ENCODE results near the gene RGS19.

Gene RGS19

GRCh38 chr20:64098471-64099013 lies 19.2 kb upstream of the RGS19 start:
- H2BK15ac ChIP-seq (replicated peaks; ENCODE audit: low read depth), result no peak overlapping the region
- WGBS (ENCODE audit: extremely low coverage, insufficient coverage, low lambda C conversion rate), result no CpG with 5 or more reads among the region's 28 CpGs

GRCh38 chr20:64096535-64096934 lies 17.2 kb upstream of the RGS19 start:
- Histone ChIP-seq H2BK120ac (ENCODE audit: low read depth, low read length) (no peak overlapping the region), H3K27me3 (ENCODE audit: insufficient read depth, low read length, poor library complexity) (no peaks in the 10 kb centered on the region), H3K4me2 (ENCODE audit: low read length) (no peak overlapping the region), H3K36me3 (ENCODE audit: control insufficient read depth, insufficient read depth, low read length) (no peaks in the 10 kb centered on the region), H4K8ac (ENCODE audit: low read depth, low read length) (no peak overlapping the region), H3K27ac (ENCODE audit: low read depth, low read length) (no peak overlapping the region), H3K4ac (ENCODE audit: low read depth, low read length) (no peak overlapping the region), H4K5ac (ENCODE audit: low read length) (no peak overlapping the region), H3K56ac (ENCODE audit: low read length) (no peak overlapping the region), H2BK5ac (ENCODE audit: low read length) (no peak overlapping the region), H3K4me1 (ENCODE audit: control insufficient read depth, low read depth, low read length) (no peaks in the 10 kb centered on the region), H3K79me2 (ENCODE audit: control insufficient read depth, insufficient read depth, low read length) (no peaks in the 10 kb centered on the region), H3K4me3 (ENCODE audit: low read length) (no peak overlapping the region), H2BK15ac (replicated peaks; ENCODE audit: low read depth) (no peak overlapping the region), H3K9ac (ENCODE audit: low read length) (no peak overlapping the region), H3K23ac (ENCODE audit: low read length) (no peak overlapping the region), H3K18ac (ENCODE audit: low read length) (no peak overlapping the region), H2AK5ac (ENCODE audit: low read length) (no peak overlapping the region), H3K79me1 (ENCODE audit: low read length) (no peaks in the 10 kb centered on the region)
- no peak for DNase-seq
- no CpG with 5 or more reads among the region's 6 CpGs for WGBS (ENCODE audit: extremely low coverage, insufficient coverage, low lambda C conversion rate)

More at GRCh38 chr20:64098471-64099013, 19.2 kb upstream of the RGS19 start:
- H3K27ac ChIP-seq (ENCODE audit: low read depth, low read length), result no peak overlapping the region
- no peak overlapping the region for H3K23ac ChIP-seq (ENCODE audit: low read length)
- no peak overlapping the region for H2BK120ac ChIP-seq (ENCODE audit: low read depth, low read length)
- no peak overlapping the region for H3K4me2 ChIP-seq (ENCODE audit: low read length)
- no peak overlapping the region for H2AK5ac ChIP-seq (ENCODE audit: low read length)
- no peak overlapping the region for H3K4ac ChIP-seq (ENCODE audit: low read depth, low read length)
- H3K18ac ChIP-seq (ENCODE audit: low read length), result no peak overlapping the region
- no peak overlapping the region for H4K5ac ChIP-seq (ENCODE audit: low read length)
- H2BK5ac ChIP-seq (ENCODE audit: low read length), result no peak overlapping the region
- no peaks in the 10 kb centered on the region for H3K79me2 ChIP-seq (ENCODE audit: control insufficient read depth, insufficient read depth, low read length)
- no peak overlapping the region for H4K8ac ChIP-seq (ENCODE audit: low read depth, low read length)
- H3K79me1 ChIP-seq (ENCODE audit: low read length), result no peaks in the 10 kb centered on the region
- no peak overlapping the region for H3K4me3 ChIP-seq (ENCODE audit: low read length)
- H3K9ac ChIP-seq (ENCODE audit: low read length), result no peak overlapping the region
- no peak overlapping the region for H3K56ac ChIP-seq (ENCODE audit: low read length)
- H3K4me1 ChIP-seq (ENCODE audit: control insufficient read depth, low read depth, low read length), result no peaks in the 10 kb centered on the region
- no peaks in the 10 kb centered on the region for H3K27me3 ChIP-seq (ENCODE audit: insufficient read depth, low read length, poor library complexity)
- DNase-seq, result no peak
- no peaks in the 10 kb centered on the region for H3K36me3 ChIP-seq (ENCODE audit: control insufficient read depth, insufficient read depth, low read length)

DNA sequence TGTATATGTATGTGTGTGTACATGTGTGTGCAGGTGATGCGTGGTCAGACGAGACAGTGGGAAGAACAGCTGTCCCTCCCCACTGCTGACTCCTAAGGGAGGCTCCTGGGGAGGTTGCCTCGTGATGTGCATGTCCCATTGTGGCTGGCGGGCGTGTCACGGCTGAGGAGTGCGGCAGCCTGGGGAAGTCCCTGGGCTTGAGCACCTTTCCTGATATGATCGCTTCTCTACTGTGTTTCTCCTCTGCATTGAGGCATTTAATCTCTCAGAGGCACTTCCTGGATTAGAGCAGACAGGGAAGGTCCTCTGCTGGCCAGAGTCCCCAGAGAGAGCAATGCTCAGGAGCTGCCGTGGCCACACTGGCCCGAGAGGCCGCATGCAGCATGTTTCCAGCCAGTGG lies 16.6 kb upstream of the RGS19 start:
- H3K4ac ChIP-seq (ENCODE audit: low read depth, low read length), result no peak overlapping the region
- DNase-seq, result no peak
- no peaks in the 10 kb centered on the region for H3K27me3 ChIP-seq (ENCODE audit: insufficient read depth, low read length, poor library complexity)
- H3K79me1 ChIP-seq (ENCODE audit: low read length), result no peaks in the 10 kb centered on the region
- H3K79me2 ChIP-seq (ENCODE audit: control insufficient read depth, insufficient read depth, low read length), result no peaks in the 10 kb centered on the region
- no peak overlapping the region for H3K56ac ChIP-seq (ENCODE audit: low read length)
- no peak overlapping the region for H3K4me2 ChIP-seq (ENCODE audit: low read length)
- H3K27ac ChIP-seq (ENCODE audit: low read depth, low read length), result no peak overlapping the region
- H3K23ac ChIP-seq (ENCODE audit: low read length), result no peak overlapping the region
- H3K9ac ChIP-seq (ENCODE audit: low read length), result no peak overlapping the region
- no peak overlapping the region for H2BK5ac ChIP-seq (ENCODE audit: low read length)
- no peak overlapping the region for H2AK5ac ChIP-seq (ENCODE audit: low read length)
- H3K4me3 ChIP-seq (ENCODE audit: low read length), result no peak overlapping the region
- no peaks in the 10 kb centered on the region for H3K4me1 ChIP-seq (ENCODE audit: control insufficient read depth, low read depth, low read length)
- no peak overlapping the region for H2BK120ac ChIP-seq (ENCODE audit: low read depth, low read length)
- no peak overlapping the region for H4K8ac ChIP-seq (ENCODE audit: low read depth, low read length)
- H3K36me3 ChIP-seq (ENCODE audit: control insufficient read depth, insufficient read depth, low read length), result no peaks in the 10 kb centered on the region
- no peak overlapping the region for H2BK15ac ChIP-seq (replicated peaks; ENCODE audit: low read depth)
- no peak overlapping the region for H3K18ac ChIP-seq (ENCODE audit: low read length)
- WGBS (ENCODE audit: extremely low coverage, insufficient coverage, low lambda C conversion rate), result no CpG with 5 or more reads among the region's 11 CpGs
- no peak overlapping the region for H4K5ac ChIP-seq (ENCODE audit: low read length)

DNA sequence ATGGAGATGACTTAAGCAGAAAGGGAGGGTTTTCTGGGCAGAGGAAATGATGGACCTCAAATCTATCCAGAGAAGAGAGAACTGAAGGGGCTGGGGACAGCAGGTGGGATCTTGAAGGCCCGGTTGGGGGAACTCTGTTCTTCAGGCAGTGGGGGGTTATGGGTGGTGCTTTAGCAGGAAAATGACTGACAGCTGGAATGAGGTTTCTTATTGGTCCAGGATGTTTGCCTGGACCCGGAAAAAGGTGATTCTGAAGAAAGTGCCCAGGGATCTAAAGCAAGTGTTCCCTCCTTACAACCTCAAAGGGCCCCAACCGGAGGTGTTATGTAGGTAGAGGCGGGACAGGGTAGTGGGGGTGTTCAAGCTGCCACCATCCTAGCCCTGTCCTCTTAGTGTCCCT lies 16.1 kb upstream of the RGS19 start:
- H3K27ac ChIP-seq (ENCODE audit: low read depth, low read length), result no peak overlapping the region
- no CpG with 5 or more reads among the region's 4 CpGs for WGBS (ENCODE audit: extremely low coverage, insufficient coverage, low lambda C conversion rate)

DNA sequence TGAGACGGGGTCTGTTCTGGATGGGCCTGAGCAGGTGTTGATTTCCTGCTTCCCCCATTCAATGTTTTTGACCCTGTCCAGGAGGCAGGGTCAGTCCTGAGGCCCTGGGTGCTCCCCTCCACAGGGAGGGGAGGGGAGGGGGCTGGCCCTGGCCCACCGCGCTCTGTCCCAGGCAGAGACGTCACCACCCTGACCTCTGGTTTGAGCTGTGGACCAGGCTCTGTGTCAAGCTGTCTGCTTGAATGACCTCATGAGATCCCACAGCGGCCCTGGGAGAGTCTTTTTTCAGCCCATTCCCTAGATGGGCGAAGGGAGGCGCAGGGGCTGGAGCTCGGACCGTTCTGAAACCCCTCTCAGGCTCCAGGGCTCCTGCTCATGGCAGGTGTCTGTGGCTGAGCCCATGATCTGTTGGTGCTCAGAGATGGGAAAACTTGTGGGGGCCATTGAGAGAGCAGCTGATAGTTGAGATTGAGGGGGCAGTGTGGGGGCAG lies 13.7 kb upstream of the RGS19 start:
- WGBS (ENCODE audit: extremely low coverage, insufficient coverage, low lambda C conversion rate), result no CpG with 5 or more reads among the region's 9 CpGs
- H3K27ac ChIP-seq (ENCODE audit: low read depth, low read length), result no peak overlapping the region

More for the DNA sequence above, 16.1 kb upstream of the RGS19 start:
- no peaks in the 10 kb centered on the region for H3K4me1 ChIP-seq (ENCODE audit: control insufficient read depth, low read depth, low read length)
- H4K5ac ChIP-seq (ENCODE audit: low read length), result no peak overlapping the region
- H2BK120ac ChIP-seq (ENCODE audit: low read depth, low read length), result no peak overlapping the region
- no peak overlapping the region for H3K4me2 ChIP-seq (ENCODE audit: low read length)
- H3K56ac ChIP-seq (ENCODE audit: low read length), result no peak overlapping the region
- H4K8ac ChIP-seq (ENCODE audit: low read depth, low read length), result no peak overlapping the region
- DNase-seq, result no peak
- no peak overlapping the region for H2BK15ac ChIP-seq (replicated peaks; ENCODE audit: low read depth)
- no peak overlapping the region for H3K4ac ChIP-seq (ENCODE audit: low read depth, low read length)
- H2AK5ac ChIP-seq (ENCODE audit: low read length), result no peak overlapping the region
- H3K27me3 ChIP-seq (ENCODE audit: insufficient read depth, low read length, poor library complexity), result no peaks in the 10 kb centered on the region
- no peak overlapping the region for H2BK5ac ChIP-seq (ENCODE audit: low read length)
- H3K23ac ChIP-seq (ENCODE audit: low read length), result no peak overlapping the region
- H3K18ac ChIP-seq (ENCODE audit: low read length), result no peak overlapping the region
- no peaks in the 10 kb centered on the region for H3K36me3 ChIP-seq (ENCODE audit: control insufficient read depth, insufficient read depth, low read length)
- H3K9ac ChIP-seq (ENCODE audit: low read length), result no peak overlapping the region
- H3K79me2 ChIP-seq (ENCODE audit: control insufficient read depth, insufficient read depth, low read length), result no peaks in the 10 kb centered on the region
- H3K4me3 ChIP-seq (ENCODE audit: low read length), result no peak overlapping the region
- H3K79me1 ChIP-seq (ENCODE audit: low read length), result no peaks in the 10 kb centered on the region

More for the DNA sequence above, 13.7 kb upstream of the RGS19 start:
- H3K18ac ChIP-seq (ENCODE audit: low read length), result no peak overlapping the region
- H3K79me2 ChIP-seq (ENCODE audit: control insufficient read depth, insufficient read depth, low read length), result no peaks in the 10 kb centered on the region
- H3K36me3 ChIP-seq (ENCODE audit: control insufficient read depth, insufficient read depth, low read length), result no peaks in the 10 kb centered on the region
- no peak overlapping the region for H3K4me2 ChIP-seq (ENCODE audit: low read length)
- H2BK15ac ChIP-seq (replicated peaks; ENCODE audit: low read depth), result no peak overlapping the region
- no peak overlapping the region for H3K4me3 ChIP-seq (ENCODE audit: low read length)
- no peak overlapping the region for H4K5ac ChIP-seq (ENCODE audit: low read length)
- no peak overlapping the region for H2BK5ac ChIP-seq (ENCODE audit: low read length)
- DNase-seq, result peak; percentile 33
- no peak overlapping the region for H3K56ac ChIP-seq (ENCODE audit: low read length)
- H2AK5ac ChIP-seq (ENCODE audit: low read length), result no peak overlapping the region
- H4K8ac ChIP-seq (ENCODE audit: low read depth, low read length), result no peak overlapping the region
- no peak overlapping the region for H3K23ac ChIP-seq (ENCODE audit: low read length)
- H3K79me1 ChIP-seq (ENCODE audit: low read length), result no peaks in the 10 kb centered on the region
- H2BK120ac ChIP-seq (ENCODE audit: low read depth, low read length), result no peak overlapping the region
- no peaks in the 10 kb centered on the region for H3K27me3 ChIP-seq (ENCODE audit: insufficient read depth, low read length, poor library complexity)
- H3K4me1 ChIP-seq (ENCODE audit: control insufficient read depth, low read depth, low read length), result no peaks in the 10 kb centered on the region
- H3K9ac ChIP-seq (ENCODE audit: low read length), result no peak overlapping the region
- H3K4ac ChIP-seq (ENCODE audit: low read depth, low read length), result no peak overlapping the region
